DLD1 (cell line): ENCODE results near the gene PLEKHB1.

Experiments
- in situ Hi-C: cut with HindIII; loops from 2 replicates; pipeline ENCODE4 v1.10.0; 2017; ENCODE audit warnings: low sequenced_read_pairs

Gene PLEKHB1

GRCh38 chr11:73647459-73648100 lies 1.2 kb downstream of the PLEKHB1 start:
- in situ Hi-C loops = no loop called here

GRCh38 chr11:73648121-73648520 lies 1.7 kb downstream of the PLEKHB1 start:
- in situ Hi-C loops = no loop called here

GRCh38 chr11:73648571-73649046 lies 2.2 kb downstream of the PLEKHB1 start:
- in situ Hi-C loops = no loop called here

- in situ Hi-C loops = no loop called here
Measured at GRCh38 chr11:73649206-73649605, 2.8 kb downstream of the PLEKHB1 start.

- in situ Hi-C loops = no loop called here
Measured at GRCh38 chr11:73650400-73650799, 4.0 kb downstream of the PLEKHB1 start.

- in situ Hi-C loops = no loop called here
Measured at GRCh38 chr11:73651252-73651651, 4.9 kb downstream of the PLEKHB1 start.

- in situ Hi-C loops = no loop called here
Measured at GRCh38 chr11:73651661-73652045, 5.3 kb downstream of the PLEKHB1 start.

GRCh38 chr11:73652046-73652730 lies 5.8 kb downstream of the PLEKHB1 start:
- in situ Hi-C loops = no loop called here

GRCh38 chr11:73652856-73653559 lies 6.6 kb downstream of the PLEKHB1 start:
- in situ Hi-C loops = no loop called here

GRCh38 chr11:73653996-73654395 lies 7.6 kb downstream of the PLEKHB1 start:
- in situ Hi-C loops = no loop called here

- in situ Hi-C loops = no loop called here
Measured at GRCh38 chr11:73654482-73655021, 8.2 kb downstream of the PLEKHB1 start.

- in situ Hi-C loops = no loop called here
Measured at GRCh38 chr11:73655686-73656085, 9.3 kb downstream of the PLEKHB1 start.

GRCh38 chr11:73656985-73657384 lies 10.6 kb downstream of the PLEKHB1 start:
- in situ Hi-C loops = no loop called here

- in situ Hi-C loops = no loop called here
Measured at GRCh38 chr11:73659961-73660360, 13.6 kb downstream of the PLEKHB1 start.

GRCh38 chr11:73660497-73661034 lies 14.2 kb downstream of the PLEKHB1 start:
- in situ Hi-C loops = no loop called here

GRCh38 chr11:73661035-73661628 lies 14.8 kb downstream of the PLEKHB1 start:
- in situ Hi-C loops = no loop called here

GRCh38 chr11:73662445-73663157 lies 16.2 kb downstream of the PLEKHB1 start:
- in situ Hi-C loops = no loop called here

GRCh38 chr11:73663604-73664495 lies 17.5 kb downstream of the PLEKHB1 start:
- in situ Hi-C loops = no loop called here

- in situ Hi-C loops = no loop called here
Measured at GRCh38 chr11:73664877-73665276, 18.5 kb downstream of the PLEKHB1 start.
